NCI-H82 treated with DMSO at 0.1 percent for 48 hours (cell line): ENCODE data around the gene CRIP1.

Experiments
- DNase-seq: peaks from one replicate; lab custom pipeline; 2025; ENCODE audit not compliant: unreplicated experiment; lab: John Stamatoyannopoulos, UW

CRIP1 gene

GRCh38 chr14:105469456-105470349 lies 17.0 kb upstream of the CRIP1 start:
- DNase-seq, result no peak

- no peak for DNase-seq
Measured at GRCh38 chr14:105470350-105471296, 16.1 kb upstream of the CRIP1 start.

GRCh38 chr14:105471297-105471821 lies 15.3 kb upstream of the CRIP1 start:
- no peak for DNase-seq

- DNase-seq, result no peak
Measured at GRCh38 chr14:105471823-105472485, 14.7 kb upstream of the CRIP1 start.

GRCh38 chr14:105472486-105472991 lies 14.1 kb upstream of the CRIP1 start:
- DNase-seq, result no peak

- DNase-seq, result no peak
Measured at GRCh38 chr14:105473033-105473676, 13.5 kb upstream of the CRIP1 start.

- DNase-seq, result peak; percentile 51
Measured at GRCh38 chr14:105473677-105474482, 12.8 kb upstream of the CRIP1 start.

- no peak for DNase-seq
Measured at GRCh38 chr14:105474483-105475268, 12.0 kb upstream of the CRIP1 start, which contains the start of gene CRIP2. CRIP2 (plus strand) TSS chr14:105474821; CDS start chr14:105474863, 42 bp downstream.

- no peak for DNase-seq
Measured at GRCh38 chr14:105475269-105476096, 11.2 kb upstream of the CRIP1 start.

GRCh38 chr14:105476097-105476830 lies 10.4 kb upstream of the CRIP1 start:
- no peak for DNase-seq

GRCh38 chr14:105476831-105477659 lies 9.6 kb upstream of the CRIP1 start:
- no peak for DNase-seq

GRCh38 chr14:105477660-105478397 lies 8.9 kb upstream of the CRIP1 start:
- no peak for DNase-seq

- DNase-seq, result no peak
Measured at GRCh38 chr14:105478398-105479251, 8.1 kb upstream of the CRIP1 start.

GRCh38 chr14:105479431-105480158 lies 7.1 kb upstream of the CRIP1 start:
- no peak for DNase-seq
